Umbilical cord (tissue), 2 donors: ENCODE measurements around the gene E2F3. TPM values are rescaled to one million over a fixed set of nuclear protein-coding genes. Genes with fewer than 3 reads are reported as not detected.
"Not testable (repeated sequence)": the region's sequence is repeated elsewhere in the genome, so short reads cannot be mapped to it uniquely, and the experiment has no call there.

ENCODE experiments used
- DNase-seq: peaks from one replicate; pipeline ENCODE4 v3.0.0-alpha.2; 2015; ENCODE audit warnings: low spot score
- total RNA-seq: library from RNA; depleted of rRNA; stranded (reverse); fragments of >200 nt; gene quantifications from one replicate; pipeline ENCODE4 v1.2.3, GENCODE V29; 2014; ENCODE audit warnings: low replicate concordance; ENCODE audit not compliant: insufficient read depth

E2F3 gene
- total RNA-seq, 1 donor from 2014 or later, result 3.1 TPM

DNA sequence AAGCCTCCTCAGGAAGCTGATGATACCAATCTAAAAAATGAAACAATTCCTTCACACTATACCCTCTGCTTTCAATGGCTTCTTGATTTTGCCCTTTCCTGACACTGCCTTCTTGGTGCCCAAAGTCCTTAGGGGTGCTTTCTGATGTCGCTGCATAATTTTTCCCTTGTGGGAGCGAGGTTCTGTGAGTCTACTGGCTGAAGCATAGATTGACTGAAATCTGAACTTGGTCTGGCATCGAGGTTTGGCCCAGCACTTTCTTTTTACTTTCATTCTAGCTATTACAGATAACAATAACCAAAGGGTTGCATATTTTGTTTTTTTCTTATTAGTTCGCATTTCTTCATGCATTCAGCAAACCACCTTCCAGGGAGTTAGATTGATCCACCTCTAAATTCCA is 65.8 kb downstream of the E2F3 start:
- no peak for DNase-seq

DNA sequence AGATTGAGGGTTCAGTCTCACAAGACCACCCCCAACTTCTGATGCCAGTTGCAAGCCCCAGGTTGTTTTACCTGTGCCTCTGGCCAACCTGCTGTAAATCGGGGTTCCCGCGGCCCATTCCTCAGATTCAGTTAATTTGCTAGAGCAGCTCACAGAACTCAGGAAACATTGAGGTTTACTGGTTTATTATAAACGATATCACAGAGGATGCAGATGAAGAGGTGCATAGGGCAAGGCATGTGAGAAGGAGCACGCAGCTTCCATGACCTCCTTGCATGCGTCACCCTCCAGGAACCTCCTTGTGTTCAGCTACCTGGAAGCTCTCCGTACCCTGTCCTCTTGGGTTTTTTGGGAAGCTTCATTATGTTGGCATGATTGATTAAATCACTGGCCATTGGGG is 66.5 kb downstream of the E2F3 start:
- no peak for DNase-seq

DNA sequence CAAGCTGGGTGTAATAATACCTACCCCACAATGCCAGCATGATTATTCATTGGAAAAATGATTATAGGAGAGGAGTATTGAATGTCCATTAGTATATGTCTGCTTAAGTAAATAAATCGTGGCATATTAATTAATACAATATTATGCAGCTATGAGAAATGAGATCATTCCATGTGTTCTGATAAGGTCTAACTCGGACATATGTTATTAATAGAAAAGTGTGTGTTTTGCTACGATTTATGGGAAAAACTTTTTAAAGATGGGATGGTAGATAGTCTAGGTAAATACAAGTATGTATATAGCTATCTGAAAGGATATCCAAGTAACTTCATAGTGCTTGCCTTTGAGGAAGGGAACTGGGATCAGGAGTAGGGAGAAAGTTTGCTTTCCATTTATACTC is 71.1 kb downstream of the E2F3 start:
- no peak for DNase-seq

DNA sequence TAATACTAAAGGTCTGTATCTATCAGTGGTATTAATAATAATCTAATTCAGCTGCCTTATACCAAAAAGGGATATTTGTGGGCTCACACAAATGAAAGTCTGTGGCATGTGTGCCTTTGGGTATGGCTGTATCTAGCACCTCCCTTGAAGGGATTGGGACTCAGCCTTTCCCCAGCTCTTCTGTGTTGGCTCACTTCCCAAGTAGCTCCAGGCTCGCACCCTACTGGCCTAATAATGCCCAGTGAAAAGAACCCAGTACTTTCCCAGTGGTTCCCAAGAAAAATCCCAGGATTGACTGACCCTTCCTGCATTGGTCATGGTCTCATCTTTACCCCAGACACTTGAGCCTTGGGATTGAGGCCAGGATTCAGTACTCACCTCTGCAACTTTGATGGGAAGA is 71.8 kb downstream of the E2F3 start:
- DNase-seq, result no peak

DNA sequence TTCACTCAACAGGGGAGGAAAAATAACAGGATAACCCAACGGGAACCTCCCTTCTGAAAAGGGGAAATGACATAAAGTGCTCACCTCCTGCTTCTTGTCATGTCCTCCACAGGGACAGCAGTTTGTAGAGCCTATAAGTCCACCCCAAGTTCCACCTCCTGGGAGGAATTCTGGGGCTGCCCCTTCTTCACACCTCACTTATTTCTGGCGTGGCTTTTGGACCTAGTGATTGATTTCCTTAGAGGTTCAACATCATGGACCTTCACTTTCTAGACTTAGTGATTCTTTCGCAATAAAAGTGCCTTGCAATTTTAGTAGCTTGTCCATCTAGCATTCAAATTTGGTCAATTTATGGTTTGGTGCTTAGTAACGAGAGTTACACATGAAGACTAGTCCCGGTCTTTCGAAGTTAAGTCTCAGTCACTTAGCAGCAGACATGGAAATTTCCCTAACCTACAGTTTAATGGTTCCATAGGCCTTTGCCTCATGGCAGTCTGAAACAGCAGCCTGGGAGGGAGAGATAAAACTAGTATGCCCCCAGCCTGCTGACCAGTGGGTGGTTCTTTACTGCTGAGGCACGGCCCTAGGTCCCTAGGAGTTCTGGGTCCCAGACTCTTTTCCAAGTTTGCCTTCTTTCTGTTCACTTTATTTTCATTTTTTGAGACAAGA is 73.3 kb downstream of the E2F3 start:
- no peak for DNase-seq

DNA sequence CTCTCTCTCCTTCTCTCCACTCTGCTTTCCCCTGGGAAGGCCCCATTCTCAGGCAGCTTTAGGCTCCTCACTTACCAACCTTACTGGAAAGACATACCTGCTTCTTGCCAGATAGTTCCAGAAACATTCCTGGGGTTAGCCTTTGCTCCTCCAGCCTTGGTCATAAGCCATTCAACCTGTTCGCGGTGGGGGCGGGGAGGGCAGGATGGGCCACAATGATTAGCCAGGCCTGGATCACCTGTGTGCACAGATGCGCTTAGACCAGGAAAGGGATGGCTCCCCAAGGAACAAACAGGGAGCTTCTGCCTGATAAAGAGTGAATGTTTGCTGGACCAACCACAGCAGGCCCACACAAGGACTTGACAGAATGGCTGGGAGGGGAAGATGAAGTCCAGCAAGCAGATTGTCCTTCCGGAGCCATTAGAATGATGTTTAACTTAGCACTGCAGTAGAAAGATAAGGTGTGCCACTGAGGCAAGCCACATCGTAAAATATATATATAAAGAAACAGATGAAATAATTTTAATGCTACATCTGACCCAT is 74.9 kb downstream of the E2F3 start:
- DNase-seq, result no peak

DNA sequence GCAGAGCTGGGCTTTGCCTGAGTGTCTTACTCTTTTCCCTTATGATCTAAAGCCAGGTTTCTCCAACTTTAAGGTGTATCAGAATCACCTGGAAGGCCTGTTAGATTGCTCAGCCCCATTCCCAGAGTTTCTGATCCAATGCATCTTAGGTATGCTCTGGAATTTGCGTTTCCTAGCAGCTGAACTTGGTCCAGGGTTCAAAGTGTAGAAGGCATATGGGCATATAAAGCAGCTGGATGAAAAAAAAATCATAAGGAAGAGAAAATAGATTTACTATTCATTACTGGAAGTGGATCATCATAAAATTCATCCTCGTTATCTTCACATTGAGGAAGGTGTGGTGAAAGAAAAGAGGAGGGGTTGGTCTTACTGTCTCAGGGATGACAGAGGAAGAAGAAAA is 75.8 kb downstream of the E2F3 start:
- DNase-seq, result no peak

DNA sequence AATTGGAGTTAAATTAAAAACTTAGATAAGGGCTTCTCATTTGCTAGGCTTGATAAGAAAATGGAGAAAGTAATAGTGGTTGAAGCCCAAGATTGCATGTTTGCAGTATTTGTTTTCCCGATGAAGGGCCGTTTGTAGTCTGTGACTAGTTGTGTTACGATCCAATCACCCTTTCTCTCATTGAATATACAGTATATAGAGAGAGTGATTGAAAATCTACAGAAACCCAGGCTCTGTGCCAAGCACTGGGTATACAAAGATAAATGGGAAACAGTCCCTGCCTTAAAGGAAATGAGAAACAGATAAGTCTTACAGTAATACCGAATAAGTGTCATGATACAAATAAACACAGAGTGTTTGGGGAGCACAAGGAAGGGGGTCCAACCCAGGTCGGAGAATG is 77.4 kb downstream of the E2F3 start:
- DNase-seq, result no peak

DNA sequence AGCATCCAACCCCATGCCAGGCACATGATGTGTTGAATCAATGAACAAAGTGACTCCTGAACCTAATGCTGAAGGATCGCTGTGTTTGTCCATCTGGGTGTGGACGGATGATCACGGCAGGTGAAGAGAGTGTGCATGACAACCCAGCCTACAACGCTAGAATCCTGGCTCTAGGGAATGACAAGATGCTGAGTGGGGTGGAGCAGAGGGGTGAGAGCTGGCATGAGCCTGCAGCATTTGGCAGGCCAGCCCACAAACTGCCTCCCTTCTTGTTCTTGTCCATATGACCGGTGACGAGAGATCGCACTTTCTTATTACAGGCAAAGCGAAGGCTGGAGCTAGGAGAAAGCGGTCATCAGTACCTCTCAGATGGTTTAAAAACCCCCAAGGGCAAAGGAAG is 77.8 kb downstream of the E2F3 start:
- no peak for DNase-seq

DNA sequence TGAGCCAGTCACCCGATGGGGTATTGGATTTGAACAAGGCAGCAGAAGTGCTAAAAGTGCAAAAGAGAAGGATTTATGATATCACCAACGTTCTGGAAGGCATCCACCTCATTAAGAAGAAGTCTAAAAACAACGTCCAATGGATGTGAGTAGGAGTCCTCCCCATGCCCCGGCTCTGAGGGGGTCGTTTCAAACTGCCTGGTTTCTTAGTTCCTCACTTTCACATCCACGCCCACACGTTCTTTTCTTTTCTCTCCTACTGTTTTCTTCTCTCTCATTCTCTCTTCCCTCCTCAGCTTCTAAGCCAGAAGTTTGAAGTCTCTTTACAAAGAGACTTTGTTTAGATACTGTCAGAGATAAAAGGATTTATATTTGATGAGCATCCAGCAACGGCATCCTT is 79.6 kb downstream of the E2F3 start:
- DNase-seq, result no peak

DNA sequence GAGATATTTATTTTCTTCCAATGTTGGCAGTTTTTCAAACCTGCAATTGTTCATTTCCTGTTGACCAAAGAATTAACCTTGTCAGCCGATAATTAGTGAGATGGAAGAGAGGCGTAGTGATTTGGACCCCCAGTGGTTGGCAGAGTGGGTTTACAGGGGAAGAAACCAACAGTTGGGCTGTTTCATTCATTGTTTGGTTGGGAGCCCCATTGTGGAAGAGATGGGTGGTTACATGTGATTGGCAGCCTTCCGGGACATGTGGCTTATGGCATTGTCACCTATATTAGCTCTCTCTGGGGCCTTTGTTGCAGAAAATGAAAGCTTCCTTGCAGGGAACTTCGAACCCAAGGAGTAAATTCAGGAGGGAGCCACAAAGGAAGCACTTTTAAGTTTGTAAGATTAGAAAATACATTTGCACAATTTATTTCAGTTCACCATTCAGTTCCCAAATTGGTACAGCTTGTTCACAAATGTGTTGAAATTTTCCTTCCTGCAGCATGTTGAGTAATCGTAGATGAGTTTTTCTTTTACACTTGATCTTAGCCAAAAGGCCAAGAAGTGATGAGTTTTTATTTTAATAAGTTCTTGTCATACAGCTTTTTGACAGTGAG is 82.3 kb downstream of the E2F3 start:
- no peak for DNase-seq

DNA sequence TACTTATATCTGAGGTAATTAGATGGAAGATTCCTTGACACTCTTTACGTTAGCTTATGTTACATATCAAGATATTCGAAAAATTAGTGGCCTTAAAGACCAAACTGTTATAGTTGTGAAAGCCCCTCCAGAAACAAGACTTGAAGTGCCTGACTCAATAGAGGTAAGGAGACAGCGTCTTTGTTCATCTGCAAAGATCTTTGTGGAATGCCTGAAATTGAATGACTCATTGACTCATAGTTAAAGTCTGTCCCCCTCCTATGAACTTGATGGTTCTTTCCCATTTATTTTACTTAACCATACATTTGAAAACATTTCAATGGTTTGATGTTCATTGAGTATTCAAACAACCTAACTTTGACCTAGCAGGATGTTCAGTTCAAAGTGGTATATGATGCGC is 85.0 kb downstream of the E2F3 start:
- DNase-seq, result no peak

DNA sequence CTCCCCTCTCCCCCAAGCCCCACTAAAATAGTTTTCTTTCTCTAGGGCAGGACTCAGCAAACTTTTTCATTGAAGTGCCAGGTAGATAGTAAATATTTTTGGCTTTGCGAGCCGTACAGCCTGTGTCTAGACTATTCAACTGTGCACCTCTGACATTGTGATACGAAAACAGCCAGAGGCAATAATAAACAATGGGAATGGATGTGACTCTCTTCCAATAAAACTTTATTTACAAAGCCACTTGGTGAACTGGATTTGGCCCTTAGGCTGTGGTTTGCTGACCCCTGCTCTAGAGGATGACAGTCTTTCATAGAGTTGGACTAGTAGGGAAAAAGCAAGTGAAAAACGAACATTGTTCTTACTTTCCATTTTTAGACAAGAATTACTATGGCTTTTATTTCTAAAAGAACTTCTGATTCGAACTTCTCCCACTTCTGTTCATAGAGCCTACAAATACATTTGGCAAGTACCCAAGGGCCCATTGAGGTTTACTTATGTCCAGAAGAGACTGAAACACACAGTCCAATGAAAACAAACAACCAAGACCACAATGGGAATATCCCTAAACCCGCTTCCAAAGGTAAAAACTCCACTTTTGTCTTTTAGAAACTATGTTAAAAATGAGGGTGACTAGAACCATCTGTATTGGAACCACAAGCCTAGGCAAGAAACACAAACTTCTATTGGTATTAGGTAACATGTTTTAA is 86.1 kb downstream of the E2F3 start:
- DNase-seq, result no peak

DNA sequence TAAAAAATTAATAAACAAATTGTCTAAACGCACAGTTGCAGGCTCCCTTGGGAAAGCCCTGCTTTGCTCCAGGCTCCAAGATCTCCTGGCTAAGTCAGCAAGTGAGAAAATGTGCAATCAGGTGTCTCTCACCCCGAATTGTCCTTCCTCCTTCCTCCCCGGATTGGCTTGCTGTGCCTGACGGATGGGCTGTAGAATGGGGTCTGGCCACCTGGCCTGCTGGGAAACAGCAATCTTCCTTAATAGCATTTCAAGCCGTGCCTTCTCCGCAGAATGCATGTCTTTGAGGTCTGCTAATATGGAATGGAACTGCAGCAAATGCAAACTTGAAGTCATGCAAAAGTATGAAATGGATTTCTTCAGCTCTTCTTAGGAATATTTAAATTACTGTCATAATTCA is 88.9 kb downstream of the E2F3 start:
- DNase-seq, result no peak

DNA sequence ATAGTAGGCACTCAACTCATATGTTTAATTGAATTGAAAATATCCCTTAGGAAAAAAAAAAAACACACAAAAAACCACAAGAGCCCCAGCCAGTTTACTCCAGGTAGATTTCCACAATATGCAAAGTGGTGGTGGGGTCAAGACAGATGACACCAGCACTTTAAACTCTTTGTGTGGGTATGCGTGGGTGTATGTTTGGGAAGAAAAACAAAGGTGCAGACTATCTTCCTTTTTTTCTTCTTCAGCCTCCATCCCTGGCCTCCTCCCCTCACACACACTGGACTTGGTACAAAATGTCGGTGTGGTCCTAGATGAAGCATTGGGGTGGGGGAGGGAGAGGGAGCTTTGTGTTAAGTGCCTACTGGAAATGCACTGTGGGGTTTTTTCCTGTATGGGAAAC is 90.4 kb downstream of the E2F3 start:
- no peak for DNase-seq

DNA sequence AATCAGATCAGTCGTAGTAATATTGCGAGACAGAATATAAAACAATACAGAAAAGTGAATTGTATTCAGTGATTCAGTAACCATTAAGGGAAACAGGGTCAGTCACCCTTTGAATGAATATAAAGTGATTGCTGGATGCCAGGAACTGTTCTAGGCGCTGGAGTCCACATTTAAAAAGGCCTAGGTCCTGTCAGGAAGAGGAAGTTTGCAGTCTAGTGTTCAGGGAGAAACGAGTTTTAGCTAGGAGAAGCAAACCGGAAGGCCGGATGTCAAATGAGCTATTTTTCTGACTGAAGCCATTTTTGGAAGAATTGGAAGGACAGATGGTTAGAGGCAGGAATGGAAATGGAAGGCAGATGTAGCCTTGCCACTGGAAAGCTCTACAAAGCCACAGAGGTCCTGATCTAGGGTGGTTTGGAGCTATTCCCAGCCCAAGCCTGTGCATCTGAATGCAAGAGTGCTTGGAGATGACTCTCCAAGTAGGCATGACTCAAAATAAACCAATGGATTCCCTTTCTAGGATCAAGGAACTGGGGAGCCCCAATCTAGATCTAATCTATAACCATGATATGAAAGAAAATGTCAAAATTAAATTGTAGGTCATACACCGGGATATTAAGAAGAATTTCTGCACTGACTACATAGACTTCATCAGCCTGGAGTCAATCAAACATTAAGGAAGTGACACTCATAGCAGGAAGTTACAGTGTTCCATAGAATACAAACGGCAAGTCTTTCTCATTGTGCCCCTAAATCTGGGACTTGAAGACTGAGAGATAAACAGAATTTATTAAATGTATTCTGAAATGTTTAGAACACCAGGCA is 95.7 kb downstream of the E2F3 start:
- peak; percentile 18 for DNase-seq

DNA sequence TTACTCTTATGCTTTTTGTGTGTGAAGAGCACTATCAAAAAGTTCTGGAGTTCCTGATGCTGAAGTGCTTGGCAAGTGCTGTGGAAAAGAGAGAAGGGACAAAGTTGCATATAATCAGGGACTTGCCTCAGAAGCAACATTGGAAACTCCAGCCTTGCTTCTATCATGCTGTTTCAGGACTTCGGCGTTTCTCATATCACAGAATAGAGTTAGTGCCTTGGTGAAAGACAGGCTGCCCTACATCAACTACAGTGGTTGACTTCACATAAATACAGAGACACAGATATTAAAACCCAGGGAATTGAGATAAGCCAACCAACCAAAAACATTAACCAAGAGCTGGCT is 96.3 kb downstream of the E2F3 start:
- no peak for DNase-seq

DNA sequence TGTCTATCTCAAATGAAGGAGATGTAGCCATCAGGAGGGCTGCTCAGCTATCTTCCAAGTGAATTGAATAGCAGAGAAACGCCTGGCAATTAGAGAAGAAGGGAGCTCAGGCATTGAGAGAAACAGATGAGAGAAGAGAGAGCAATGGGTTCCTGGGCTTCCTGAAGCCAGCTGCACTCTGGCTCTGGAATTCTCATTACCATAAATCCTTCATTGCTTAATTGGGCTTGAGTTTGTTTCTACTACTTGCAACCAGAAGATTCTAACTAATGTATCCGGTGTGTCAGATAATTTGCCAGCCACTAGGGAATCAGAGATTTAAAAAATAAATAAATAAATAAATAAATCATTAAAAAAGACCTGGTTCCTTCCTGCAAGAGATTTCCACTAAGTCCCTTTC is 107.5 kb downstream of the E2F3 start:
- no peak for DNase-seq

DNA sequence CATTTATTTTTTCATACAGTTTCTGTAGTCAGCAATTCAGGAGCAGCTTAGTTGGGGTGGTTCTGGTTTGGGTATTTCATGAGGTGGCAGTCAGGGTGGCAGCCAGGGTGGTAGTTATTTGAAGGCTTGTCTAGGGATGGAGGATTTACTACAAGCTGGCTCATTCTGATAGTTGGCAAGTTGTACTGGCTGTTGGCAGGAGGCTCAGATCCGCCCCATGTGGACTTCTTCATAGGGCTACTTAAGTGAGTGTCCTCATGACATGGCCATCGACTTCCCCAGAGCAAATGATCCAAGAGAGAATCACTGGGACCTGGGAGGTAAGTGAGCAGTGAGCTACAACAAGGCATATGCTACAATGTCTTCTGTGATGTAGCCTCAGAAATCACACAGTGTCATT is 110.2 kb downstream of the E2F3 start:
- no peak for DNase-seq

DNA sequence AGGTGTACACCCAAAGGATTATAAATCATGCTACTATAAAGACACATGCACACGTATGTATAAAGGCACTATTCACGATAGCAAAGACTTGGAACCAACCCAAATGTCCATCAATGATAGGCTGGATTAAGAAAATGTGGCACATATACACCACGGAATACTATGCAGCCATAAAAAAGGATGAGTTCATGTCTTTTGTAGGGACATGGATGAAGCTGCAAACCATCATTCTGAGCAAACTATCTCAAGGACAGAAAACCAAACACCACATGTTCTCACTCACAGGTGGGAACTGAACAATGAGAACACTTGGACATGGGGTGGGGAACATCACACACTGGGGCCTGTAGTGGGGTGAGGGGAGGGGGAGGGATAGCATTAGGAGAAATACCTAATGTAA is 123.5 kb downstream of the E2F3 start:
- DNase-seq, result not testable (repeated sequence)

DNA sequence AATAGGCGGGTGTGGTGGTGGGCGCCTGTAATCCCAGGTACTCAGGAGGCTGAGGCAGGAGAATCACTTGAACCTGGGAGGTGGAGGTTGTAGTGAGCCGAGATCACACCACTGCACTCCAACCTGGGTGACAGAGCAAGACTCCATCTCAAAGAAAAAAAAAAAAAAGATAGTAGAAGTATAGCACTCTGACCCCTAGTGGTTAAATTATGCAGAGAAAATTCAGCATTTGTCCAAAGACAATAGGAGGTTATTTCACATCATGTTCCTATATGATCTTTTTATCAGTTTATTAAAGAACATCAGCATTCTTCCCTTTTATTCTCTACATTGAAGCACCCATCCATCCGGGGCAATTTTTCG is 127.4 kb downstream of the E2F3 start:
- peak; percentile 43 for DNase-seq

DNA sequence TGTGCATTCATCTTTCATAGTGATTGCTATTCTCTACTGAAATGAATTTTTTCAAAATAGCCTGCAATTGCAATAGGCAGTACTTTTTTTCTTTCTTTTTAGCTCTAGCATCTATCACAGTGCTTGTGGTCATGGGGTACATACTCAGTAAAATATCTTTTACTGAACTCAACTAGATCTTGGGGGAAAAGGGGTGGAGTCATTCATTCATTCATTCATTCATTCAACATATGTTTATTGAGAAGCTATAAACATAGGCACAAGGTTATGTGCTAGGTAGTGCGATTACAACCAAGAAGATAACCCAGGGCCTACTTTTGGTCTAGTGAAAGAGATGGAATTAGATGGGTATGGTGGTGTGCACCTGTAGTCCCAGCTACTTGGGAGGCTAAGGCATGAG is 131.2 kb downstream of the E2F3 start:
- DNase-seq, result no peak
